Measurements from ENCODE around the gene KLF15.

Gene KLF15

GRCh38 chr3:126319701-126320295 is 37.4 kb downstream of the KLF15 start:
- DNase-seq (ENCODE audit: low spot score) = no peak

DNA sequence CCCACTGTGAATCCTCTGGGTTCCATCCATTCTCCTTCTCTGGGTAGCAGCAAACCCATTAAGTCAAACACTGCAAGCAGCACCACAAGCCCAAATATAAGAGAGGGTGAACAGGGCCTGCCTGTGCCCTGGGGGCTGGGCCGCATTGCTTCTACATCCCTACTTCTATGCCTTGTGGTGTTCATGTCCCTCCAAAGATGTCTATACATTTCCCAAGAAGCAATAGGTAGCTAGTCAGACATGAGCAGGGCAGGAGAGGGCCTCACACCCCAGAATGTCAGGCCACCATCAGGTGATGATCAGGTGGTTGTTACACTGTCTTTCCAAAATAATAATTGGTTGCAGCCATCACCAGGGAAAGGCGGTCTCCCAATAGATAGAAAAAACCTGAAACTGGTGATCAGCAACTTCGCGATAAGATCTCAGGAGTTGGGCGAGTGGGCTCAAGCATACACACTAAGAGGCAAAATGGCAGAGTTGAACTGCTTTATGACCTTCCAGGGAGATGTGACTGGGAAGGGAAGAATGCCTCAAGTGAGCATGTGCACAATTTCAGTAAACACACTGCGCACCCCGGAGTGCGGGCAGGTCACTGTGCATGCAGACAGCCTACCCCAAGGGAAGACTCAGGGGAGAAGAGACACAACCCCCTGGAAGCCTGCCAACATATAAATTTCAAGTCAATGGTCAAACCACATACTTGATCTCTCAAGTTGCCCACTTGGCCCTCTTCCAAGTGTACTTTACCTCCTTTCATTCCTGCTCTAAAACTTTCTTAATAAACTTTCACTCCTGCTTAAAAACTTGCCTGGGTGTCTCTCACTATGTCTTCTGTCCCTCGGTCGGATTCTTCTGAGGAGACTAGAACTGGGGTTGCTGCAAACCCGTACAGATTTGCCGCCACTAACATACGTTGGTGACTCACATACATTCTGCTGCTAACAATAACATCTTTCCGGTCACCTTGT is 39.9 kb downstream of the KLF15 start:
- DNase-seq (ENCODE audit: low spot score) = peak; percentile 6

GRCh38 chr3:126316501-126316939 is 40.7 kb downstream of the KLF15 start:
- DNase-seq (ENCODE audit: low spot score) = no peak

DNA sequence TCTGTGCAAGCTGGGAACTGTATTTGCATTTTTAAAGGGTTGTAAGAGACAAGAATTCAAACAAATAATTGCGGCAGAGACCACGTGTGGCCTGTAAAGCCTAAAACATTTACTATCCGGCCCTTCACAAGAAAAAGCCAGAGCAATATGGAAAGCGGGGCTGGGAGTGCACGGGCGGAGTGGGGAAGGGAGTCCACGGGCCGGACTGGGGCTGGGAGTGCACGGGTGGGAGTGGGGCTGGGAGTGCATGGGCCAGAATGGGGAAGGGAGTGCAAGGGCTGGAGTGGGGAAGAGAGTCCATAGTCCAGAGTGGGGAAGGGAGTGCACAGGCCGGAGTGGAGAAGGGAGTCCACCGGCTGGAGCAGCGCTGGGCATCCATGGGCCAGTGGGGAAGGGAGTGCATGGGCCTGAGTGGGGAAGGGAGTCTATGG is 41.2 kb downstream of the KLF15 start:
- no peak for DNase-seq (ENCODE audit: low spot score)

DNA sequence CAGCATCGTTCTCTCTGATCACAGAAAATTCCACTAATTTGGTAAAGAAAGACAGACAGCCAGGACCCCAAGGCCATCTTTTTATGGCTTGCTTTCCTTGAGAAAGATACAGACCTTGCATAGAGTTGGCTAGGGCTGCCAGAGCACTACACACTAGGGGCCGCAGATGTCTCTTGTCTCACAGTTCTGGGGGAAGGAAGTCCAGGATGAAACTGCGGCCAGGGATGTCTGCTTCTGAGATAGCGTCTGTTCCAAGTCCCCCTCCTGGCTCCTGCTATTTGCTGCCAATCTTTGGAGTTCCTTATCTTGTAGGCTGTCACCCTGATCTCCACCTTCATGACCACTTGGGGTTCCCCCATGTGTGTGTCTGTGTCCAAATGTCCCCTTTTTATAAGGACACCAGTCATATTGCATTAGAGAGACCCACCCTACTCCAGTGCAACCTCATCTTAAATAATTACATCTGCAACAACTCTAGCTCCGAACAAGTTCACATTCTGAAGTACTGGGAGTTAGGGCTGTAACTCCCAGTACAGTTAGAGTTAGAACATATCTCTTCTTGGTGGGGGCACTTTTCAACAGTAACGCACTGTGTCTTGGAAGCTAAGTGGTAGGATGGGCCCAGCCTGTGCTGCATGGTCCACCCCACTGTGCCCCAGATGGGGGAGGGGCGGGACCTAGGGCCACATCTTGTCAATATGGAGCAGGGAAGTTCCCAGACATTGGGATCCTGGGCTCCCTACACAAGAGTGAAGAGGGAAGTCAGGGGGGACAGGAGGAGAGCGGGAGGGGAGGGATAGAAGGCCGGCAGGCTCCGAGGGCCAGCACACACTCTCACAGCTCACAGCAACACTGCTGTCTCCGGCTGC is 42.2 kb downstream of the KLF15 start:
- no peak for DNase-seq (ENCODE audit: low spot score)

DNA sequence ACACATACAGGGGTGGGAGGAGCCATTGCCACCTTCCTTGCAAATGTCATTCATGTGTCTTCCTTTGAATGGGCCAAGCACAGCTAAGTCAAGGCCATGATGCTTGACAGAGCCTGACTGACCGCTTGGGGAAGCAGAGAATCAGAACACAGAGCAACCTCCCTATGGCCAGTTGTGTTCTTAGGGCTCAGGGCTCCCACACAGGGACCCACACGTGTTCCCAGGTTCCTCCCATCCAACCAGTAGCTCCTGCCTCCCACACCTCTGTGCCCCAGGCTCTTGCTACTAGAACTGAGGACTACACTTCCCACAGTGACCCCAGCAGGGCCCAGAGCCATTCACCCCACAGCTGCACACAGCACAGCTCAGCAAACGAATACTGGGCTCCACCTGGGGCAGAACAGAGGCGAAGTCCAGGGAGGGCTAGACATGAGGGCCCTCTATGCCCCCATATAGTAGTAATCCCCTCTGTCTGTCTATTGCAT is 42.9 kb downstream of the KLF15 start:
- DNase-seq (ENCODE audit: low spot score) = no peak

DNA sequence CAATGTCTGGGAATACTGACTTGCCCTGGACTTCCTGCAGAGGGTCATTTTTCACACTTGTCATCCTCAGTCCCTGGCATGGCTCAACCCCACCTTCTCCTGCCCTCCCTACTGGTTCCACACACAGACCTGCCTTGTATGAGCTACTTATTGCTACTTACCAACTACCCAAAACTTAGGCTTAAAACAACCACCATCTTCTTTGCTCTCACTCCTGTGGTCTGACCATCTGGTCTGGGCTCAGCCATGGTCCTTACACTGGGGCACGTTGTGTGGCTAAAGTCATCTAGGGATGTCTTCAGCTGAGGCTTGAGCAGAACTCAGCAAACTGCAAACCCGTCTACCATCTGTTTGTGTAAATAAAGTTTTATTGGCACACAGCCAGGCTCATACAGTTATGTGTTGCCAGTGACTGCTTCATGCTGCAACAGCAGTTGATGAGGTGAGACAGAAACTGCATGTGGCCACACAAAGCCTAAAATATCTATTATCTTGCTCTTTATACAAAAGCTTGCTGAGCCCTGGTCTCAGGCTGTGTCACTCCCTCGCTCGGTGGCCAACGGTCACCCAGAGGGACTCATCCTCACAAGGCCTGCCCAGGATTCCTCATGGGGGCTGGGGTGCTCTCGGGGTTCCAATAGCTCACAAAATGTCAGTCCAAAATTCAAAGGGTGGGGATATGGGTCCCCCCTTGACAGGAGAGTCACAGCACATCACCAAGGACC is 43.5 kb downstream of the KLF15 start:
- DNase-seq (ENCODE audit: low spot score) = no peak

DNA sequence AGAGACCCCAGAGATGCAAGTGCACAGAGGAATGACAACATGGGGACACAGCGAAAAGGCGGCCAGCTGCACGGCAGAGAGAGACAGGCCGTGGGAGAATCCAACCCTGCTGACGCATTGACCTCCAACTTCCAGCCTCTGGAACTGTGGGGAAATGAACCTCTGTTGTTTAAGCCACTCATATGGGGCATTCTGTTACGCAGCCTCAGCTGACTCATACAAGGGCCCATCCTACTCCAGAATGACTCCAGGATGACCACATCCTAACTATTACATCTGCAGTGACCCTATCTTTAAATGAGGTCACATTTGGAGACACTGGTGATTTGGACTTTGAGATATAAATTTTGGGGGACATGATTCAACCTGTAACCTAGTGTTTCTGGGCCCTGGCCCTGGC is 44.0 kb downstream of the KLF15 start:
- DNase-seq (ENCODE audit: low spot score) = no peak

- DNase-seq (ENCODE audit: low spot score) = no peak
These were observed 44.9 kb downstream of the KLF15 start for GRCh38 chr3:126312341-126312740.

DNA sequence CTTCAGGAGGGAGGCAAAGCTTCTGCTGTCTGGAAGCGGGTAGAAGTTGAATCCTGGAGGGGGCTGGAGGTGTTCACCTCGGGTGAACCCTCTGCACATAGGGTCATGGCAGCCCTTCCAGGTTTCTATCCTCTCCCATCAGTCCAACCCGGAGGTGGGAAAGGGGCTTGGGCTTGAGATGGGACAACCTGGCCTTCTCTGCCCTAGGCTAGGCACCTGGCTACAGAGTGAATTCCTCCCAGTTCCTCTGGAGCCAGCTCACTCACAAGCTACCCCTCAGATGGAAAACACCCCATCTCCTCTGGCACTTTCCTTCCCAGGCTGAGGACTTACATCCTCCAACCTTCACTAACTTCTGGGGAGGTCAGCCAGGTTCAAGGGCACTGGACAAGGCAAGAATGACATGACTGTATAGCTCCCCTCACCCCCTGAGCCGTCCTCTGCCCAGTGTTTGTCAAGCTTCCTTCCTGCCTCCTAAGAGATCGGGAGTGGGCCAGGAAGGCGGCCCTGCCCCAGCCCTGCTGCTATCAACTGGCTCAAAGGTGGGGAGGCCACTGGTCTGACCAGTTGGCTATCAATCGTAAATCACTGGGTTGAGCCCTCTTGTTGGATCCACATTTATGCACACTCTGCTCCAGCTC is 45.8 kb downstream of the KLF15 start:
- DNase-seq (ENCODE audit: low spot score) = no peak

DNA sequence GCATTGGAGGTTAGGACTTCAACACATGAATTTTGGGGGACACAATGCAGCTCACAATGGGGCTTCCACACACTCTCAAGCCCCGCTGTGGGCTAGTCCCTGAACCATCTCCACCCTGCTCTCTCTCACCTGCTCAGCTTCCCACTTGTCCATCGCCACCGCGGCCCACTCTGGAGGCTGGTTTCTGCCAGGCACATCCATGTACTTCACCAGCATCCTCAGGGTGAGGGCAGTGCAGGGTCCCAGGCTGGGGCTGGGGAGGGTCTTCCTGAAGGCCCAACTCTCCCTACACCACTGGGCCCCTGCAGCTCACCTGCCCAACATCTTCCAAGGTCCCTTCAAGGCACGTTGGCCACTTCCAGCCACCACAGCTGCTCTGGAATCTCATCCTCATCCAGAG is 46.4 kb downstream of the KLF15 start:
- DNase-seq (ENCODE audit: low spot score) = no peak

DNA sequence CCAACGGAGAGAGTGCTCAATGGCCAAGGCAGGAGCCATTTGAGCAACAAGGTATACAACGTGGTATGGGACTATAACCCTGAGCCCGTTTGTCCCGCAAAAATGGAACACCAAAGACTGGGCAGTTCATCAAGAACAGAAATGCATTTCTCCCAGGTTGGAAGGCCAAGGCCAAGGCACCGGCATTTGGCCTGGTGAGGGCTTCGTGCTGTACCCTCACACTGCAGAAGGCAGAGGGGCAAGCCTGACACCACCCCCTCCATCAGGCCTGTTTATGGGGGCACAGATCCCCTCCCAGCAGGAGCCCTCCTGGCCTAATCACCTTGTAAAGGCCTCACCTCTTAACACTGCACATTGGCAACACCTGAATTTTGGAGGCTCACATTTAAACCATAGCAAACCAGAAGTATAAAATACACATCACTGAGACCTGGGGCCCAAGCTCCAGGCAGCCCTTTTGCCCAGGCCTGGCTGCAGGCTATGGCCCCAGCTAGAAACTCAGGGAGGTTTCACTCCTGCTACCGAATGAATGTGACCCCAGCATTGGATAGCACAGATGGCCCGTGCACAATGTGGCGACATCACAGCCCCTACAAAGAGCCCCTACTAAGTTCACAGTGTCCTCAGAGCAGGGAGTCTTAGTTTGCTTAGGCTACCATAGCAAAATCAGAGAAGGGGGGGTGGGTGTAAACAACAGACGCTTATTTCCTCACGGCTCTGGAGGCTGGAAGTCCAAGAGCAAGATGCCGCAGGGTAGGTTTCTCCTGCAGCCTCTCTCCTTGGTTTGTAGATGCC is 47.1 kb downstream of the KLF15 start:
- no peak for DNase-seq (ENCODE audit: low spot score)

- no peak for DNase-seq (ENCODE audit: low spot score)
These were observed 48.0 kb downstream of the KLF15 start for GRCh38 chr3:126309165-126309564.

- no peak for DNase-seq (ENCODE audit: low spot score)
These were observed 48.6 kb downstream of the KLF15 start for GRCh38 chr3:126308394-126309125.

DNA sequence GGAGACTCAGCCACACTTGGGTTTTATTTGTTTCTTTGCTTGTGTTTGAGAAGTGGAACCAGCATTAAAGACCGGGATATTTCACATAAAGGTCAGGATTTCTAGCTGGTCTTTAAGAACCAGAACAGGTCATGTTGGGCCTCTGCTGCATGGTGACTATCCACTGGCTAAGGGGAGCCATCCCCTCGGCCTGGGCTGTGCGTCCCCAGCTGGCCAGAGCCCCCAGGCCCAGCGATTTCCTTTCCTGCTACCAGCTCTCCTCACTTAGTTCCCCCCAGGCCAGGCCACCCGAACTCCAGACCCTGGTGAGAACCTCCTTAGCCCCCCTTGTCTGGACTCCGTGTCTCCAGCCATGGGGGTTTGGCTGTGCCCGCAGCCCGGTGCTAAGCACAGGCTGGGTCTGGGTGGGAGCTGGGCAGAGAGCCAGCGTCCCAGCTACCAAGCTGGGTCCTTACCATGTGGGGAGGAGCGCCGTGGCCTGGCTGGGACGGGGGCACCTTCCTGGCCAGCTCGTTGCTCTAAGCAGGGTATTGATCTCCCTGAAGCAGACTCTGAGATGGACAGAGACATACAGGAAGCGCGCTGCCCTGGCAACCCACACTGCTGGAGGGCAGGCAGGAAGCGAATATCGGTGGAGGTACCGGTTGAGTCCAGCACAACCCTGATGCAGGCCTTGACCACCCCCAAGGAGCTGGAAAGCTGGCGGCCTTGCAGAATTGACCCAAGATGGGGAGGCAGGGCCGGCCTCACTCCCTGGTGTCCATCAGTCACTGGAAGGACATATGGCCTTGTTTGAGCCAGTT is 49.4 kb downstream of the KLF15 start:
- DNase-seq (ENCODE audit: low spot score) = no peak

DNA sequence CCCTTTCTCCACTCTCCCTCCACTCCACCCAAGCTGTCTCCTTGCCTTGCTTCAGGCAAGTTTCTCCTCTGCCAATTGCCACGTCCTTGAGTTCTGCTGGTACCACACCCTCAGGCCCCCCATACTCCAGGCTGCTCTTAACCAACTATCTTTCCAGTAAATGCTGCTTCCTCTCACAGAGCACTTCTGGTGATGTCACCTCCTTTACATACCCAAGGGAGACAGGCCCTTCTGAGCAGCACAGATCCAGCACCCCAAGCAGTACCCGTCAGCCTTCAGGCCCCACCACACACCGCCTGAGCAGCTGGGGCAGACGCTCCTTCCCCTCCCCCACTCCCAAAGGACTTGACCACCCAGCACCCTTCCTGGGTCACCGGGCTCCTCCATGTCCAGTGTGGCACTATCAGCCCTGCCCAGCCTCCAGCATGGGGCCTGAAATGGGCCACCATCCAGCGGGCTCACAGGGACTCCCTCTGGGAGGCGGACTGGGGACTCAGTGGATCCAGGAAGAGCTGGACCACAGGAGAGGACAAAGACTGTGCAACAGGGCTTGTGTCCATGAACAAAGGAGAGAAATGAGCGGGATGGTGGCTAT is 50.2 kb downstream of the KLF15 start:
- DNase-seq (ENCODE audit: low spot score) = no peak

- no peak for DNase-seq (ENCODE audit: low spot score)
These were observed 50.8 kb downstream of the KLF15 start for GRCh38 chr3:126306397-126306796.

DNA sequence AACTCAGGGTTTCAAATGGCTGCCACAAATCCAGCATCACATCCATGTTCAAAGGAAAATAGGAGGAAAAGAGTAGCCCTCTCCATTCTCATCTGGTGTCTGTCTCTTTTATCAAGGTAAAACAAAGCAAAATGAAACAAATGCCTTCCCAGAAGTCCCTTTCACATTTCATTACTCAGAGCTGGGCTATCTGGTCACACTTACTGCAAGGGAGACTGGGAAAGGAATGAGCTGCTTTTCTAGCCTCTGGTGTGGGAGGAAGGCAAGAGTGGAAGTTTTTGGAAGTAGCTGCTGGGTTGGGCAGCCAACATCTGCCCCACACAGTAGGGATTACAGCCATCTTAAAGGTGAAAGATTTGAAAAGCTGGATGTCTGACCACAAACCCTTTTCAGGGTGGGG is 51.8 kb downstream of the KLF15 start:
- DNase-seq (ENCODE audit: low spot score) = peak; percentile 12

All from kidney tubule cell (primary cell).